ENCODE measurements around the gene TAF4.

DNA sequence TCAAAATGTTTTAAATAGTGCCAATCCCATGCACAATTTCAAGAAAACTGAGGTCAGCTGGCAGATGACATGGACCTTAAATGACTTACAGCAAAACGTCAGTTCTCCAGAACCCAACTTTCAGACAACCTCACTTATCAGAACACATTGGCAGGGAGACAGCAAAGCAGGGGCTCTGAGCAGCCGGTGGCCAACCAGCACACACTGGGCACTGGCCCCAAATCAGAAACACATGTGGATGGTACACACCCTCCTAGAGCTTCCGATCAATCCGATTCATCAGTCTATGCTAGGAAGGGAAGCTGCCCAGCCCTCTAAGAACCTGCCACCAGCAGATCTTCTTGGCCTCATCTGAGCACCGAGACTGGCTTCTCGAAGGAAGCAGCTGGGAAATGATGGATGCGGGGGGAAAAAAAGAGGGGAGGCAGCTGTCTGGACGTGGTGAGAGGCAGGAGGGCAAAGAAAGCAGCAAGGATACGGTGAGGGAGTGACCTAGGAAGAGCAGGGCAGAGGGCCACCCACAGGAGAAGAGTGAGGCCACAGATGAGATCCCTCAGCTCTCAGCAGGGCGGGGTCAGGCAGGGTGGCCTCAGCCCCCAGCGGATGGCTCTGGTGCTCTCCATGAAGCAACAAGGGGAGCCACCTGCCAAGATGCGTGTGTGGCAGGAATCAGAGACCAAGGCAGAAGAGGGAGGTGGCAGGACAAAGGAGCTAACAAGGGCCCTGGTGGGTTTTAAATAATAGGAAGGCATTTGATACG, 32.9 kb downstream of the TAF4 start:
- TF ChIP-seq POLR2AphosphoS5 (IDR thresholded peaks at IDR 0.05; ENCODE audit: low read depth, low read length) (no peak), SIN3A (IDR thresholded peaks at IDR 0.05; ENCODE audit: borderline replicate concordance, insufficient read depth, low read depth, low read length) (no peak)

Data from Panc1 (cell line).